GM04503 (cell line): Measurements from ENCODE around the gene MTSS2.

Source experiments
- DNase-seq: peaks from one replicate; pipeline ENCODE4 v3.0.0-alpha.2; 2012; ENCODE audit warnings: low read depth

MTSS2 gene

GRCh38 chr16:70685938-70686375 lies at the start of gene MTSS2:
Gene MTSS2, minus strand, starts transcription at chr16:70686053. Its CDS starts 262 bp downstream, at chr16:70685791.
- DNase-seq, result no peak

- DNase-seq, result peak; percentile 91
These were observed 49.5 kb upstream of the MTSS2 start for GRCh38 chr16:70735141-70735979.

DNA sequence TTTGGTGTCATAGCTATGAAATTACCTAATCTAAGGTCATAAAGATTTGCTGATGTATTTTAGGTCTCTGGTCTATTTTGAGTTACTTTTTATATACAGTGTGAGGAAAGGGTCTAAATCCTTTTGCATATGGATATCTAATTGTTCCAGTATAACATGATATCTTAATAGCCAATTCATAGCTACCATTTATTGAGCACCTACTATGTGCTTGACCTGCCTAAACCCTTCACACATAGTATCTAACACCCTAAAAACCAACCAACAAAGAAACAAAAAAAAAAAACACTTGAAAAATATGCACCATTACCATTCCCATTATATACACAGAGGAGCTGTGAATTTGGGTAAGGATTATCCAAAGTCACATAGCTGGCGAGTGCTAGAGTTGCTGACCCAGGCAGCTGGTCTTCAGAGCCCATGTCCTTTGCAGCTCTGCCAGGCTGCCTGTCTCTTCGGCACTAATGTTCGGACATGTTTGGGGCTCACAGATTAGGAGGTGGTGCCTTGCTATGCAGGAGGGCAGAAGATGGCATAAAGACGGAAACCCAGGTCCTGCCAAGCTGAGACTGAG lies 48.8 kb upstream of the MTSS2 start:
- DNase-seq, result no peak

GRCh38 chr16:70730944-70731343 lies 45.1 kb upstream of the MTSS2 start:
- DNase-seq, result no peak

DNA sequence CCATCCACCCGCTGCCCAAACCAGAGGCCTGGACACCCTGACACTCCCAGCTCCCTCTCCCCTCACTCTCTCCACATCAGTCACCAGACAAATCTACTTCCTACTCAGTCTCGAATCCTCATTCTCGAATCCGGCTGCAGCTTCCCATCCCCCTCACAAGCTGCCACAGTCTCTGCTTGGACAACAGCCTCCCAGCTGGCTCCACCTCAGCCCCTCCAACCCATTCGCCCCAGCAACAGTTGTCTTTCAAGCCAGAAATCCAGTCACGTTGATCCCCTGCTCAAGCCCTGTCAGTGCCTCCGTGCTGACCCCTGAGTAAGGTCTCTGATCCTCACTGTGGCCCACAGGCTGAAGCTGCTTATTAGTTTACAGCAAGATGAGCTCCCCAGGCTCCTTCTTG lies 44.2 kb upstream of the MTSS2 start:
- no peak for DNase-seq

GRCh38 chr16:70729292-70729691 lies 43.4 kb upstream of the MTSS2 start:
- DNase-seq, result no peak

- DNase-seq, result no peak
These were observed 42.3 kb upstream of the MTSS2 start for GRCh38 chr16:70728150-70728549.

DNA sequence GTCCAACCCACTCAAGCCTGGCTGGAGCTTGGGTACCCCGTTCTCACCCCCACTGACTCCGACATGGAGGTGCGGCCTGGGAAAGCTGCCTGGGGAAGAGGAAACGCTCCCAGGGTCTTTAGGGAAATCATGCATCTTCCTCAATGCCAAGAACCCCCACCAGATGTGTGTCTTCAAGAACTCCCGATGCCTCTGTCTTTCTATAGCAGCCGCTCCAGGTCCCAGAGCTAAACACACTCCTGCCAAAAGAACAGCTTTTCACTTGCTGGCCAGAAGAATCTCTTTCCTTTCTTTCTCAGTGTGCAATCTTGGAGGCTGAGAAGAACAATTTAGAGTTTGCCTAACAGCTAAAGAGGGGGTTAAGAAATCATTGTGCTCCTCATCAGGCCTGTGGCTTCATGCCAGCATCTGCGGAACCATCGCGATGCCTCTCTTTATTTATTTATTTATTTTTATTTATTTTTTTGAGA lies 41.1 kb upstream of the MTSS2 start:
- DNase-seq, result no peak

GRCh38 chr16:70725912-70726828 lies 40.3 kb upstream of the MTSS2 start:
- no peak for DNase-seq

GRCh38 chr16:70725024-70725911 lies 39.4 kb upstream of the MTSS2 start:
- DNase-seq, result no peak

DNA sequence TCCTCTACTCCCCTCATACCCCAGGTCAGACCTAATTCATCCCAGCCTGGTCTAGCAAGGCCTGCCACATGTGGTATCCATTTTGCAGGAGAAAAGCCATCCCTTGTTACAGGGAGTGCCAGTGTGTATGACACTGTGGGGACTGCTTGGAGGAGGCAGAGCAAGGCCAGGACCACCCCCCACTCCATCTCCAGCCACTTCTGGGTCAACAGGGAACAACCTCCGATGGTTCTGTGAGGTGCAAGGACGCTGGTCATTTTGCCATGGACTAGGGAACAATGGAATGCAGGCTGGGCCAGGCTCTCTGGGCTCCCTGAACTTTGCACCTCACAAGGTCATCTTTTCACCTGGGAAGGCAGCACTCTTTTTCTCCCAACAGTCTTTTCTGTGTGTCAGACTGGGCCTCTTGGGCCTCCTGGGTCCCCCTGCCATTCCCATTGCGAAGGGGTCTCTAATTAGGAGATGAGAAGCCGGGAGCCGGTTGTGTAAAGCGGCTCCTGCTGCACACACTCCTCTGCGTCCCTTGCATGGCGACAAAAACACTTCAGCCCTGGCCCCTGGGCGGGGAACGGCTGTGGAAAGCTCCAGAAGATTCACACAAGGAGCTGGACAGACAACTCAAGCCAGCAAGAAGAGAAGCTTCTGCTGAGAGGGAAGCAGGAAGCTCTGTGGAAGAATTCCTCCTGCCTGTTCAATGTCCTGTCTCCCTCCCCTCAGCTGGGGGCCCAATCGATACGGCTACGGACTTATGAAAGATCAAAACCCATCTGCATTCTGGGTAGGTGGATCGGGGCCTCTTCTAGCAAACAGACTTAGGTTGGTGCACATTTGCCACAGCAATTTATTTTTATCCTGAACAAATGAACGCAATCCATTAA lies 38.5 kb upstream of the MTSS2 start:
- DNase-seq, result no peak

DNA sequence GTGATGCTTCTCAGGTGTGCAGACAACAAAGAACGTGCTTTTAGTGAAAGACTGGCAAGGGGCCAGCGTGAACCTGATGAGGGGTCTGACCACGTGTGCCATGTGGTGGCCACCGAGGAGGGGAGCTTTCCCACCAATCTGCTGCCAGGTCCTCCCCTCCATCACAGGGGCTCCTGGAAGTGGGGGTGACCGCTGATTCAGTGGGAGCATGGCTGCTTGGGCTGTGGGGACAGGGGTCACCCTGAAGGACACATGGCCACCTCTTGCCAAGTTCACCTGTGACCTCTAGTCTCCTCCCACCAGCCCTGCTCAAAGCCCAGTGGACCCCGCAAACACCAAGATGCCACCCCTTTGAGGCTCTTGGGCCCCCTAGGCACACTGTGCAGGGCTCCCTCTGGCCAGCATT lies 37.9 kb upstream of the MTSS2 start:
- no peak for DNase-seq

DNA sequence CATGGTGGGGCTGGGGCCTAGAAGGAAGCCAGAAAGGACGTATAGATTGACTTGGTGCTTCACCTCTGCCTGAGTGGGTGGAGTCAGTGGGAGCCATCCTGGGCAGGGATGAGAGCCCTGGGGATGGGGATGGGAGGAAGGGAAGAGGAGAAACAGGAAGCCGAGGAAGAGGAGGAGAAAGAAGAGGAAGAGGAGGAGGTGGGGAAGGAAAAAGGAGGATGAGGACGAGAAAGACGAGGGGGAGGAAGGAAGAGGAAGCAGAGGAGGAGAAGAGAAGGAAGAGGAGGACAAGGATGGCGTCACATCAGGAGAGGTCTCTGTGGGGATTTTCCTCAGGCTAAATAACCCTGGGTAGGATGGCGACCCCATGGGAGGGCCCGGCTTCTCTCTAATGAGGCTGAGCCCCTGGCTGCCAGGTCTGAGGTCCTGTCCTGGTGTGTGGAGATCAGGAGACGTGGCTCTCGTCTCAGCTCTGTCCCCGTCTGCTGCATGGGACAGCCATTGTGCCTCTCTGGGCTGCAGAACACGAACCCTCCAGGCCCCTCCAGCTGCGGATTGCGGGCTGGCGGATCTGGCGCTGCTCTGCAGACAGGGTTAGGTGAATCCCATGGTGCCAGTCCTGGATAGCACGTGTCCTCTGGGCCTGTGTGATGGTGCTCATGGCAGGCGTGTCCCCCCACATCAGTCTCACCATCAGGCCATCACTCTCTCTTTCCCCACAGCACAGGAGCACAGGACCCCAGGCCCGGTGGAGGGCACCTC lies 35.5 kb upstream of the MTSS2 start:
- DNase-seq, result no peak

- no peak for DNase-seq
These were observed 34.8 kb upstream of the MTSS2 start for GRCh38 chr16:70720425-70721201.

DNA sequence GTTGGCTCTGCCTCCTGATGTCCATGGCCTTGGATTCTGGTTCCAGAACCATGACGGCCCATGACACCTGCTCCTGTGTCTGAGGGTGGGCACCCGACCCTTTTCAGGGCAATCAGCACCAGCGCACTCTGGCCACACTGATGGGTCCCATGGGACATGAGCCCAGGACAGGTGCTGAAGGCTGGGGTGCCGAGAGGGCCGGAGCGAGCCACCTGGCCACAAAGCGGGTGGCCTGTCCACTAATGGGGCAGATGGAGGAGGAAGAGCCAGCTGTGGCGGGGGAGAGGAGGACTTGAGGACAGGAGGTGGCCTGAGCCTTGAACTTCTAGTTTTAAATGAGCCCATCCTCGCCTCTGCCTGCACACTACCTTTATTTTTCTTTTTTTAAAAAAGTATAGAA lies 31.2 kb upstream of the MTSS2 start:
- no peak for DNase-seq

GRCh38 chr16:70715860-70716357 lies 30.1 kb upstream of the MTSS2 start:
- DNase-seq, result no peak

GRCh38 chr16:70715055-70715858 lies 29.4 kb upstream of the MTSS2 start:
- DNase-seq, result peak; percentile 98

GRCh38 chr16:70714581-70715054 lies 28.8 kb upstream of the MTSS2 start:
- no peak for DNase-seq
